HEK293 (cell line): ENCODE measurements around the gene UBE2G1.

Experiments
- CTCF ChIA-PET: fragments of 350-600 bp; formaldehyde crosslinking; extraction: SDS; loops from one replicate; lab custom pipeline; 2021; ENCODE audit warnings: antibody characterized with exemption; lab: Yijun Ruan, JAX
- POLR2A ChIA-PET: fragments of 300-600 bp; formaldehyde crosslinking; extraction: SDS; loops from one replicate; lab custom pipeline; 2020; ENCODE audit warnings: antibody characterized with exemption, inconsistent platforms; lab: Yijun Ruan, JAX
- H3K27ac ChIP-seq: fragments of 200-500 bp; sonication (Bioruptor generic); 2 replicates; pipeline ENCODE4 v1.5.1; 2014; ENCODE audit warnings: low read depth, low read length, control low read depth, inconsistent platforms; ENCODE audit errors: extremely low read depth
- H3K36me3 ChIP-seq, 2 experiments: fragments of 200-500 bp in 1 of 2; sonication (Bioruptor generic) in 1 of 2; 1 replicate in 1 of 2; 2 replicates in 1 of 2; pipeline ENCODE4 v1.5.1; 2014 to 2017; ENCODE audit warnings: inconsistent platforms in 2 of 2, low read length in 2 of 2; ENCODE audit not compliant: control insufficient read depth in 2 of 2, insufficient read depth in 1 of 2
- H3K4me1 ChIP-seq: fragments of 200-500 bp; sonication (Bioruptor generic); 2 replicates; pipeline ENCODE4 v1.5.1; 2014; ENCODE audit warnings: mild to moderate bottlenecking, low read length, inconsistent platforms; ENCODE audit not compliant: control insufficient read depth, insufficient read depth
- H3K4me3 ChIP-seq: 2 replicates; pipeline ENCODE4 v1.5.1; 2011; ENCODE audit warnings: low read depth, mild to moderate bottlenecking, control low read depth, low read length, moderate library complexity
- H3K9me3 ChIP-seq: fragments of 200-500 bp; sonication (Bioruptor generic); 2 replicates; pipeline ENCODE4 v1.5.1; 2014; ENCODE audit warnings: low read depth, low read length, inconsistent platforms; ENCODE audit not compliant: control insufficient read depth, insufficient read depth
- CTCF ChIP-seq: fragments of 450-650 bp; formaldehyde crosslinking; IDR thresholded peaks from 2 replicates; pipeline ENCODE4 v1.5.1; 2016; ENCODE audit warnings: missing biosample characterization, missing genetic modification characterization
- FEZF1 ChIP-seq: fragments of 450-650 bp; formaldehyde crosslinking; IDR thresholded peaks from 2 replicates; pipeline ENCODE4 v1.5.1; 2016; ENCODE audit warnings: missing biosample characterization, missing genetic modification characterization
- KLF1 ChIP-seq: fragments of 450-650 bp; formaldehyde crosslinking; IDR thresholded peaks from 2 replicates; pipeline ENCODE4 v1.5.1; 2016; ENCODE audit warnings: missing biosample characterization, missing genetic modification characterization
- KLF17 ChIP-seq: fragments of 450-650 bp; formaldehyde crosslinking; IDR thresholded peaks from 2 replicates; pipeline ENCODE4 v1.5.1; 2016; ENCODE audit warnings: missing biosample characterization, missing genetic modification characterization
- MZF1 ChIP-seq: fragments of 450-650 bp; formaldehyde crosslinking; IDR thresholded peaks from 2 replicates; pipeline ENCODE4 v1.5.1; 2017; ENCODE audit warnings: missing biosample characterization, missing genetic modification characterization, borderline replicate concordance
- REST ChIP-seq: fragments of 450-650 bp; formaldehyde crosslinking; IDR thresholded peaks from 2 replicates; pipeline ENCODE4 v1.5.1; 2016; ENCODE audit warnings: missing biosample characterization, missing genetic modification characterization
- ZFP37 ChIP-seq: fragments of 450-650 bp; formaldehyde crosslinking; IDR thresholded peaks from 2 replicates; pipeline ENCODE4 v1.5.1; 2016; ENCODE audit warnings: missing biosample characterization, missing genetic modification characterization
- ZNF133 ChIP-seq: fragments of 450-650 bp; formaldehyde crosslinking; IDR thresholded peaks from 2 replicates; pipeline ENCODE4 v1.5.1; 2016; ENCODE audit warnings: missing biosample characterization, missing genetic modification characterization
- ZNF157 ChIP-seq: fragments of 450-650 bp; formaldehyde crosslinking; IDR thresholded peaks from 2 replicates; pipeline ENCODE4 v1.5.1; 2016; ENCODE audit warnings: missing biosample characterization, missing genetic modification characterization
- ZNF223 ChIP-seq: fragments of 450-650 bp; formaldehyde crosslinking; IDR thresholded peaks from 2 replicates; pipeline ENCODE4 v1.5.1; 2016; ENCODE audit warnings: missing biosample characterization, missing genetic modification characterization
- ZNF274 ChIP-seq, 2 experiments: fragments of 200-500 bp in 1 of 2; fragments of 450-650 bp in 1 of 2; sonication (Bioruptor generic) in 1 of 2; formaldehyde crosslinking in 1 of 2; IDR thresholded peaks; 2 replicates each; pipeline versions ENCODE4 v1.5.1 to v1.6.1; 2014 to 2016; ENCODE audit warnings: borderline replicate concordance in 1 of 2, inconsistent platforms in 1 of 2, low read length in 1 of 2, missing biosample characterization in 1 of 2, missing genetic modification characterization in 1 of 2
- ZNF354C ChIP-seq: fragments of 450-650 bp; formaldehyde crosslinking; IDR thresholded peaks from 2 replicates; pipeline ENCODE4 v1.5.1; 2016; ENCODE audit warnings: missing biosample characterization, missing genetic modification characterization, low read depth, borderline replicate concordance
- ZNF449 ChIP-seq: fragments of 450-650 bp; formaldehyde crosslinking; IDR thresholded peaks from 2 replicates; pipeline ENCODE4 v1.5.1; 2017; ENCODE audit warnings: missing biosample characterization, mild to moderate bottlenecking, missing genetic modification characterization, moderate library complexity
- ZNF548 ChIP-seq: fragments of 450-650 bp; formaldehyde crosslinking; IDR thresholded peaks from 2 replicates; pipeline ENCODE4 v1.5.1; 2016; ENCODE audit warnings: missing biosample characterization, missing genetic modification characterization
- ZNF654 ChIP-seq: fragments of 450-650 bp; formaldehyde crosslinking; IDR thresholded peaks from 2 replicates; pipeline ENCODE4 v1.5.1; 2016; ENCODE audit warnings: low read depth, missing biosample characterization, missing genetic modification characterization
- TF ChIP-seq, protein P1 (sequence below): fragments of 450-650 bp; formaldehyde crosslinking; IDR thresholded peaks from 2 replicates; pipeline ENCODE4 v1.5.1; 2017; ENCODE audit warnings: missing biosample characterization, missing genetic modification characterization
- TF ChIP-seq, protein P2 (sequence below): fragments of 450-650 bp; formaldehyde crosslinking; IDR thresholded peaks from 2 replicates; pipeline ENCODE4 v1.5.1; 2016; ENCODE audit warnings: missing biosample characterization, missing genetic modification characterization
- TF ChIP-seq, protein P3 (sequence below): sonication (generic); formaldehyde crosslinking; IDR thresholded peaks from 2 replicates; pipeline ENCODE4 v1.8.1; 2022; ENCODE audit warnings: mild to moderate bottlenecking, moderate library complexity, missing genetic modification reagents

The UBE2G1 gene

GRCh38 chr17:4248504-4249277 lies 117.8 kb downstream of the UBE2G1 start:
- no peaks in the 10 kb centered on the region for H3K9me3 ChIP-seq
- peaks cover 3% of the 10 kb centered on the region in 2 experiments; a peak in 1 of 3 replicates for H3K36me3 ChIP-seq
- no peak overlapping the region for H3K4me3 ChIP-seq
- no peak overlapping the region for H3K27ac ChIP-seq
- H3K4me1 ChIP-seq: peaks cover 22% of the 10 kb centered on the region
- ChIA-PET POLR2A (no interaction called here), CTCF (interaction anchor here (0.7 to 7.9 kb wide), 17 partner anchors 8 to 172 kb away, joined by 3 to 76 read pairs (median 6); partner anchors contain the start of gene ANKFY1)
- TF ChIP-seq ZNF354C (tag by site-specific recombination) (no peak), ZNF654 (tag by site-specific recombination) (no peak), CTCF (tag by site-specific recombination) (no peak), ZNF223 (tag by site-specific recombination) (no peak), ZNF133 (tag by site-specific recombination) (no peak), ZFP37 (no peak), ZNF548 (no peak), KLF17 (no peak), ZNF449 (tag by site-specific recombination) (no peak), KLF1 (tag by site-specific recombination) (no peak), MZF1 (tag by site-specific recombination) (no peak), ZNF274 (IDR thresholded peaks at IDR 0.05; ENCODE audit: low read length) (no peak), ZNF274 (tag by site-specific recombination; IDR thresholded peaks at IDR 0.05; ENCODE audit: borderline replicate concordance) (no peak), FEZF1 (tag by site-specific recombination) (no peak), ZNF157 (no peak), REST (tag by site-specific recombination) (no peak)
- TF ChIP-seq, protein P1, sequence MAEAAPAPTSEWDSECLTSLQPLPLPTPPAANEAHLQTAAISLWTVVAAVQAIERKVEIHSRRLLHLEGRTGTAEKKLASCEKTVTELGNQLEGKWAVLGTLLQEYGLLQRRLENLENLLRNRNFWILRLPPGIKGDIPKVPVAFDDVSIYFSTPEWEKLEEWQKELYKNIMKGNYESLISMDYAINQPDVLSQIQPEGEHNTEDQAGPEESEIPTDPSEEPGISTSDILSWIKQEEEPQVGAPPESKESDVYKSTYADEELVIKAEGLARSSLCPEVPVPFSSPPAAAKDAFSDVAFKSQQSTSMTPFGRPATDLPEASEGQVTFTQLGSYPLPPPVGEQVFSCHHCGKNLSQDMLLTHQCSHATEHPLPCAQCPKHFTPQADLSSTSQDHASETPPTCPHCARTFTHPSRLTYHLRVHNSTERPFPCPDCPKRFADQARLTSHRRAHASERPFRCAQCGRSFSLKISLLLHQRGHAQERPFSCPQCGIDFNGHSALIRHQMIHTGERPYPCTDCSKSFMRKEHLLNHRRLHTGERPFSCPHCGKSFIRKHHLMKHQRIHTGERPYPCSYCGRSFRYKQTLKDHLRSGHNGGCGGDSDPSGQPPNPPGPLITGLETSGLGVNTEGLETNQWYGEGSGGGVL (tag by site-specific recombination): no peak
- TF ChIP-seq, protein P2, sequence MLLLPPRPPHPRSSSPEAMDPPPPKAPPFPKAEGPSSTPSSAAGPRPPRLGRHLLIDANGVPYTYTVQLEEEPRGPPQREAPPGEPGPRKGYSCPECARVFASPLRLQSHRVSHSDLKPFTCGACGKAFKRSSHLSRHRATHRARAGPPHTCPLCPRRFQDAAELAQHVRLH (tag by site-specific recombination): no peak
- TF ChIP-seq, protein P3, sequence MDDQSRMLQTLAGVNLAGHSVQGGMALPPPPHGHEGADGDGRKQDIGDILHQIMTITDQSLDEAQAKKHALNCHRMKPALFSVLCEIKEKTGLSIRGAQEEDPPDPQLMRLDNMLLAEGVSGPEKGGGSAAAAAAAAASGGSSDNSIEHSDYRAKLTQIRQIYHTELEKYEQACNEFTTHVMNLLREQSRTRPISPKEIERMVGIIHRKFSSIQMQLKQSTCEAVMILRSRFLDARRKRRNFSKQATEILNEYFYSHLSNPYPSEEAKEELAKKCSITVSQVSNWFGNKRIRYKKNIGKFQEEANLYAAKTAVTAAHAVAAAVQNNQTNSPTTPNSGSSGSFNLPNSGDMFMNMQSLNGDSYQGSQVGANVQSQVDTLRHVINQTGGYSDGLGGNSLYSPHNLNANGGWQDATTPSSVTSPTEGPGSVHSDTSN (CRISPR knock-in tag): no peak
